Activated T-helper 1 cell treated with anti-CD3 and anti-CD28 coated beads, Interleukin-2, amount 50 U/mL, for 16 hours (primary cell): ENCODE results near the gene ZNF682.
A peak's percentile ranks its signal among the peaks of the same experiment; 100 is the strongest.
"Not testable (repeated sequence)": the region's sequence is repeated elsewhere in the genome, so short reads cannot be mapped to it uniquely, and the experiment has no call there.

Experiments
- DNase-seq, 2 donors: peaks; one replicate each; pipeline ENCODE4 v3.0.0-alpha.2; 2020; ENCODE audit warnings: low read depth in 1 of 2, low spot score in 1 of 2

The ZNF682 gene

GRCh38 chr19:19997656-19998268 lies 41.5 kb downstream of the ZNF682 start:
- DNase-seq = peak; percentile 5 to 8

- no peak for DNase-seq
These were observed 72.4 kb downstream of the ZNF682 start for GRCh38 chr19:19966862-19967261.

- DNase-seq = not testable (repeated sequence)
These were observed 73.2 kb downstream of the ZNF682 start for GRCh38 chr19:19966126-19966525.

- DNase-seq = no peak
These were observed 74.9 kb downstream of the ZNF682 start for GRCh38 chr19:19964416-19964815.

GRCh38 chr19:19959151-19959799 lies 80.0 kb downstream of the ZNF682 start:
- peak; percentile 35 to 44 for DNase-seq

GRCh38 chr19:19957766-19958165 lies 81.5 kb downstream of the ZNF682 start:
- not testable (repeated sequence) for DNase-seq

GRCh38 chr19:19956434-19957075 lies 82.8 kb downstream of the ZNF682 start:
- no peak for DNase-seq

GRCh38 chr19:19955208-19955607 lies 84.1 kb downstream of the ZNF682 start:
- DNase-seq = no peak
